Muscle of arm (tissue), 12 donors: ENCODE measurements around the gene RHOBTB1. TPM values are rescaled to one million over a fixed set of nuclear protein-coding genes. Genes with fewer than 3 reads are reported as not detected.

Experiments used
- DNase-seq: peaks from one replicate; pipeline ENCODE4 v3.0.0-alpha.2; 2013
- polyA plus RNA-seq, 12 donors: library from polyadenylated mRNA; unstranded; fragments of 120-200 nt; gene quantifications; one replicate each; pipeline ENCODE4 v1.2.1, GENCODE V29; 2013; ENCODE audit not compliant: insufficient read length in 12 of 12

The RHOBTB1 gene
- polyA plus RNA-seq, 12 donors, result 20.8 to 42.6 (median 25.2) TPM; not detected in 1

GRCh38 chr10:60823324-60823723, 120.7 kb downstream of the RHOBTB1 start:
- no peak for DNase-seq

GRCh38 chr10:60822809-60823208, 121.2 kb downstream of the RHOBTB1 start:
- no peak for DNase-seq

- DNase-seq, result no peak
Measured at GRCh38 chr10:60821656-60822055, 122.3 kb downstream of the RHOBTB1 start.

- DNase-seq, result no peak
Measured at GRCh38 chr10:60820093-60820754, 123.8 kb downstream of the RHOBTB1 start.

Other genes starting within 250 kb of the RHOBTB1 start
- 10 to 100 TPM in 11 of 12 donors, not detected in 1; 18.8 to 58.9 (median 43.1) TPM for gene CDK1, start 165.7 kb downstream of the RHOBTB1 start, polyA plus RNA-seq